ENCODE results near the gene SMYD3. TPM values are rescaled to one million over a fixed set of nuclear protein-coding genes. Genes with fewer than 3 reads are reported as not detected.

Gene SMYD3
- total RNA-seq, 1 donor from 2014 or later = 23.5 TPM

GRCh38 chr1:246141306-246141705 is 365.8 kb downstream of the SMYD3 start:
- no peaks in the 10 kb centered on the region for H3K9me3 ChIP-seq (ENCODE audit: control insufficient read depth in 3 of 3, low read length in 3 of 3)
- no peak overlapping the region for H3K4me3 ChIP-seq (ENCODE audit: low read length in 3 of 3)
- H3K27ac ChIP-seq (ENCODE audit: low read depth, low read length) = no peak overlapping the region
- H3K4me1 ChIP-seq (ENCODE audit: control insufficient read depth in 3 of 3, insufficient read depth in 3 of 3, low read length in 3 of 3) = no peaks in the 10 kb centered on the region
- no peaks in the 10 kb centered on the region for H3K27me3 ChIP-seq (ENCODE audit: control insufficient read depth in 3 of 3, insufficient read depth in 3 of 3, low read length in 3 of 3)
- no peak overlapping the region for H3K9ac ChIP-seq (ENCODE audit: low read depth in 1 of 3, low read length in 3 of 3)
- no peaks in the 10 kb centered on the region for H3K36me3 ChIP-seq (ENCODE audit: control insufficient read depth in 3 of 3, insufficient read depth in 3 of 3, low read length in 3 of 3)

DNA sequence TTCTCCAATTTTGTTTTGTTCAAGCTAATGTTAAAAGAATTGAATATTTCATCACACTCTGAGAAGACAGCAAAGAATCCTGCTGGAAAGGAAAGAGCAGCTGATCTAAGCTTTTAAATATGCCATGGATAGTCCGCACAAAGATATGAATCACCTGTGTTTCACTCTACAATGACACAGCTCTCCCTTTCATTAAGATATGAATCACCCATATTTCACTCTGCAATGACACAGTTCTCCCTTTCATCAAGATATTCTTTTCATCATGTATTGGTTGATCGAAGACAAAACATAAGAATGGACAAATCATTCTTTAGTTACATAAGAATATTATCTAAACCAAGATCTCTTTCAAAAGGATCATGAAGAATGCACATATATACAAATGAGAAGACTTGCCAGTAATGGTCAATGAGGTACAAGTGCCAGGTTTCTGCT is 367.3 kb downstream of the SMYD3 start:
- no peak overlapping the region for H3K27ac ChIP-seq (ENCODE audit: low read depth, low read length)
- H3K9me3 ChIP-seq (ENCODE audit: control insufficient read depth in 3 of 3, low read length in 3 of 3) = no peaks in the 10 kb centered on the region
- no peaks in the 10 kb centered on the region for H3K4me1 ChIP-seq (ENCODE audit: control insufficient read depth in 3 of 3, insufficient read depth in 3 of 3, low read length in 3 of 3)
- H3K9ac ChIP-seq (ENCODE audit: low read depth in 1 of 3, low read length in 3 of 3) = no peak overlapping the region
- H3K36me3 ChIP-seq (ENCODE audit: control insufficient read depth in 3 of 3, insufficient read depth in 3 of 3, low read length in 3 of 3) = no peaks in the 10 kb centered on the region
- H3K27me3 ChIP-seq (ENCODE audit: control insufficient read depth in 3 of 3, insufficient read depth in 3 of 3, low read length in 3 of 3) = no peaks in the 10 kb centered on the region
- no peak overlapping the region for H3K4me3 ChIP-seq (ENCODE audit: low read length in 3 of 3)

GRCh38 chr1:246138781-246139180 is 368.3 kb downstream of the SMYD3 start:
- no peaks in the 10 kb centered on the region for H3K9me3 ChIP-seq (ENCODE audit: control insufficient read depth in 3 of 3, low read length in 3 of 3)
- no peaks in the 10 kb centered on the region for H3K36me3 ChIP-seq (ENCODE audit: control insufficient read depth in 3 of 3, insufficient read depth in 3 of 3, low read length in 3 of 3)
- no peak overlapping the region for H3K9ac ChIP-seq (ENCODE audit: low read depth in 1 of 3, low read length in 3 of 3)
- H3K4me3 ChIP-seq (ENCODE audit: low read length in 3 of 3) = no peak overlapping the region
- no peak overlapping the region for H3K27ac ChIP-seq (ENCODE audit: low read depth, low read length)
- no peaks in the 10 kb centered on the region for H3K27me3 ChIP-seq (ENCODE audit: control insufficient read depth in 3 of 3, insufficient read depth in 3 of 3, low read length in 3 of 3)
- no peaks in the 10 kb centered on the region for H3K4me1 ChIP-seq (ENCODE audit: control insufficient read depth in 3 of 3, insufficient read depth in 3 of 3, low read length in 3 of 3)

- H3K4me3 ChIP-seq (ENCODE audit: low read length in 3 of 3) = no peak overlapping the region
- H3K9me3 ChIP-seq (ENCODE audit: control insufficient read depth in 3 of 3, low read length in 3 of 3) = no peaks in the 10 kb centered on the region
- no peaks in the 10 kb centered on the region for H3K4me1 ChIP-seq (ENCODE audit: control insufficient read depth in 3 of 3, insufficient read depth in 3 of 3, low read length in 3 of 3)
- H3K27me3 ChIP-seq (ENCODE audit: control insufficient read depth in 3 of 3, insufficient read depth in 3 of 3, low read length in 3 of 3) = no peaks in the 10 kb centered on the region
- H3K27ac ChIP-seq (ENCODE audit: low read depth, low read length) = no peak overlapping the region
- no peaks in the 10 kb centered on the region for H3K36me3 ChIP-seq (ENCODE audit: control insufficient read depth in 3 of 3, insufficient read depth in 3 of 3, low read length in 3 of 3)
- no peak overlapping the region for H3K9ac ChIP-seq (ENCODE audit: low read depth in 1 of 3, low read length in 3 of 3)
Measured at GRCh38 chr1:246136477-246136876, 370.6 kb downstream of the SMYD3 start.

- H3K36me3 ChIP-seq (ENCODE audit: control insufficient read depth in 3 of 3, insufficient read depth in 3 of 3, low read length in 3 of 3) = no peaks in the 10 kb centered on the region
- no peak overlapping the region for H3K9ac ChIP-seq (ENCODE audit: low read depth in 1 of 3, low read length in 3 of 3)
- no peak overlapping the region for H3K27ac ChIP-seq (ENCODE audit: low read depth, low read length)
- H3K9me3 ChIP-seq (ENCODE audit: control insufficient read depth in 3 of 3, low read length in 3 of 3) = no peaks in the 10 kb centered on the region
- H3K27me3 ChIP-seq (ENCODE audit: control insufficient read depth in 3 of 3, insufficient read depth in 3 of 3, low read length in 3 of 3) = no peaks in the 10 kb centered on the region
- H3K4me3 ChIP-seq (ENCODE audit: low read length in 3 of 3) = no peak overlapping the region
- H3K4me1 ChIP-seq (ENCODE audit: control insufficient read depth in 3 of 3, insufficient read depth in 3 of 3, low read length in 3 of 3) = no peaks in the 10 kb centered on the region
Measured at GRCh38 chr1:246134789-246135188, 372.3 kb downstream of the SMYD3 start.

DNA sequence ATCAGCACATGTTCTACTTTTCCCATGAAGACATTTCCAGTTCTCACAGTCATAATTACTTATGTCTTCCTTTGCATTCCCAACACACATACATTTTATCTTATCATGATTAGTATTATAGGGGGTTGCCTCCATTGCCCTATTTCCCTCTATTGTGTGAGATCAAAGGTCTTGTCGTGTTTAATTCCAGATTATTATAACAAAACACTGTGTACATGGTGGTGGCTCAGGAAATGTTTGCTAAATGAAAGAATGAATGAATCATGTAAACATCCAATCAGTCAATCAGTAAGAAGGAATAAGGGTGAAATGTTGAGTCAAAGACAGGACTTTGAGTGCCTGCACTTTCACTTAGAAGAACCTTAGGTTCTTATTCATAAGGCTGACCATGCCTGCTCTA is 376.0 kb downstream of the SMYD3 start:
- Histone ChIP-seq H3K9ac (ENCODE audit: low read depth in 1 of 3, low read length in 3 of 3) (no peak overlapping the region), H3K9me3 (ENCODE audit: control insufficient read depth in 3 of 3, low read length in 3 of 3) (no peaks in the 10 kb centered on the region), H3K27ac (ENCODE audit: low read depth, low read length) (no peak overlapping the region), H3K4me1 (ENCODE audit: control insufficient read depth in 3 of 3, insufficient read depth in 3 of 3, low read length in 3 of 3) (no peaks in the 10 kb centered on the region), H3K4me3 (ENCODE audit: low read length in 3 of 3) (no peak overlapping the region), H3K27me3 (ENCODE audit: control insufficient read depth in 3 of 3, insufficient read depth in 3 of 3, low read length in 3 of 3) (no peaks in the 10 kb centered on the region), H3K36me3 (ENCODE audit: control insufficient read depth in 3 of 3, insufficient read depth in 3 of 3, low read length in 3 of 3) (no peaks in the 10 kb centered on the region)

- H3K36me3 ChIP-seq (ENCODE audit: control insufficient read depth in 3 of 3, insufficient read depth in 3 of 3, low read length in 3 of 3) = no peaks in the 10 kb centered on the region
Measured at GRCh38 chr1:246128494-246129069, 378.5 kb downstream of the SMYD3 start.

DNA sequence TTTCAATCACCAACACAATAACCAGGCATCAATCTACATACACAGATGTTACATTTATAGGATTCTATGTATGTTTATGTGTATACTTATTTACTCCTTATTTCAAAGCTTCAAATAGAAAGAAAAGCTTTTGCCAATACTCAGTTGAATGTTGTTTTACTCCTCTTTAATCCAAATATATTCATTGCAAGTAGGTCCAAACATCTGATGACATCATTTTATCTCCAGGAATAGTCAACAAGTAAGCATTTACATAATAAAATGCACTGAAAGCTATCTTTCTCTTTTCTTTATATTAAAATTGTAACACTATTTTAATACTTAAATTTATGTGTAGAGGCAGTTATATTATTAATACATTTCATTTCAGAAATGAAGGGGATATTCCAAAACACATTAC is 380.5 kb downstream of the SMYD3 start:
- Histone ChIP-seq H3K4me1 (ENCODE audit: control insufficient read depth in 3 of 3, insufficient read depth in 3 of 3, low read length in 3 of 3) (no peaks in the 10 kb centered on the region), H3K27ac (ENCODE audit: low read depth, low read length) (no peak overlapping the region), H3K9ac (ENCODE audit: low read depth in 1 of 3, low read length in 3 of 3) (no peak overlapping the region), H3K4me3 (ENCODE audit: low read length in 3 of 3) (no peak overlapping the region), H3K9me3 (ENCODE audit: control insufficient read depth in 3 of 3, low read length in 3 of 3) (no peaks in the 10 kb centered on the region), H3K36me3 (ENCODE audit: control insufficient read depth in 3 of 3, insufficient read depth in 3 of 3, low read length in 3 of 3) (no peaks in the 10 kb centered on the region), H3K27me3 (ENCODE audit: control insufficient read depth in 3 of 3, insufficient read depth in 3 of 3, low read length in 3 of 3) (no peaks in the 10 kb centered on the region)

More at GRCh38 chr1:246128494-246129069, 378.5 kb downstream of the SMYD3 start:
- no peaks in the 10 kb centered on the region for H3K27me3 ChIP-seq (ENCODE audit: control insufficient read depth in 3 of 3, insufficient read depth in 3 of 3, low read length in 3 of 3)
- H3K9me3 ChIP-seq (ENCODE audit: control insufficient read depth in 3 of 3, low read length in 3 of 3) = no peaks in the 10 kb centered on the region
- H3K4me3 ChIP-seq (ENCODE audit: low read length in 3 of 3) = no peak overlapping the region
- no peak overlapping the region for H3K27ac ChIP-seq (ENCODE audit: low read depth, low read length)
- no peaks in the 10 kb centered on the region for H3K4me1 ChIP-seq (ENCODE audit: control insufficient read depth in 3 of 3, insufficient read depth in 3 of 3, low read length in 3 of 3)
- H3K9ac ChIP-seq (ENCODE audit: low read depth in 1 of 3, low read length in 3 of 3) = no peak overlapping the region

GRCh38 chr1:246122071-246122470 is 385.0 kb downstream of the SMYD3 start:
- no peaks in the 10 kb centered on the region for H3K27me3 ChIP-seq (ENCODE audit: control insufficient read depth in 3 of 3, insufficient read depth in 3 of 3, low read length in 3 of 3)
- H3K27ac ChIP-seq (ENCODE audit: low read depth, low read length) = no peak overlapping the region
- no peaks in the 10 kb centered on the region for H3K9me3 ChIP-seq (ENCODE audit: control insufficient read depth in 3 of 3, low read length in 3 of 3)
- no peaks in the 10 kb centered on the region for H3K36me3 ChIP-seq (ENCODE audit: control insufficient read depth in 3 of 3, insufficient read depth in 3 of 3, low read length in 3 of 3)
- H3K9ac ChIP-seq (ENCODE audit: low read depth in 1 of 3, low read length in 3 of 3) = no peak overlapping the region
- H3K4me1 ChIP-seq (ENCODE audit: control insufficient read depth in 3 of 3, insufficient read depth in 3 of 3, low read length in 3 of 3) = no peaks in the 10 kb centered on the region
- H3K4me3 ChIP-seq (ENCODE audit: low read length in 3 of 3) = no peak overlapping the region

DNA sequence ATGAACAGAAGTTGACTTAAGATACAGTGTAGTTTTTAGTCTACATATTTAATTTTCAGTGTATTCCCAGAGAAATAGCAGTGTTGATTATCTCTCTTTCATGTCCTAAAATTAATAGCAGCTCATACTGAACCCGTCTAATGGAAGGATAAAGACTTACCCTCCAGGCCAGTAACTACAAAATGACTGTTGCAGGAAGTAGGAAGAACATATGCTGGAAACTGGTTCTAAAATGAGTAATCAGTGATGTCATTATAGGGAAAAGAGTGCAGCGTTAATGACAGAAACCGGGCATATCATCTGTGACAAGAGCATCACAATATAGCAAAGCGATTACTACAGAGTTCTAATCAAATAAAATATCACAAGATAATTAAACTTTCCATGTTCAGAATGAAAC is 385.5 kb downstream of the SMYD3 start:
- no peaks in the 10 kb centered on the region for H3K36me3 ChIP-seq (ENCODE audit: control insufficient read depth in 3 of 3, insufficient read depth in 3 of 3, low read length in 3 of 3)
- no peaks in the 10 kb centered on the region for H3K9me3 ChIP-seq (ENCODE audit: control insufficient read depth in 3 of 3, low read length in 3 of 3)
- H3K9ac ChIP-seq (ENCODE audit: low read depth in 1 of 3, low read length in 3 of 3) = no peak overlapping the region
- H3K27me3 ChIP-seq (ENCODE audit: control insufficient read depth in 3 of 3, insufficient read depth in 3 of 3, low read length in 3 of 3) = no peaks in the 10 kb centered on the region
- no peak overlapping the region for H3K27ac ChIP-seq (ENCODE audit: low read depth, low read length)
- H3K4me3 ChIP-seq (ENCODE audit: low read length in 3 of 3) = no peak overlapping the region
- no peaks in the 10 kb centered on the region for H3K4me1 ChIP-seq (ENCODE audit: control insufficient read depth in 3 of 3, insufficient read depth in 3 of 3, low read length in 3 of 3)

Measured in skeletal muscle tissue (tissue), 4 donors.